ENCODE results near the gene HACD2. TPM values are rescaled to one million over a fixed set of nuclear protein-coding genes. Genes with fewer than 3 reads are reported as not detected.

Gene HACD2
- total RNA-seq, 1 donor: 30.4 TPM

DNA sequence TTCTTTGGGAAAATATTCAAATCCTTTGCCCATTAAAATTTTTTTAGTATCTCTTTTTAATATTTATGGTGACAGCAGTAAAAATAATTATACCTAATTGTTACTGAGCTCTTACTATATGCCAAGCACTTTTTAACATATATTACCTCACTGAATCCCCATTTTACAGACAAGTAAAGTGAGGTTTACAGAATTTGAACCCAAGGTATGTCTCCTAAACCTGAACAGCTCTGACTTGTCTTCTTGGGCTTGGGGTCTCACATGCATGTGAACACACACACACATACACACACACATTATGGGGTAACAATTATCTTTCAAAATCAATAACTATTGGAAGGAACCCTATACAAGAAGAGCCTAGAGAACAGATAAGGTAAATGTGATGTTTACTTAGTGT is 73.8 kb downstream of the HACD2 start:
- no peak for DNase-seq (ENCODE audit: low read depth)
- H3K4me3 ChIP-seq (ENCODE audit: low read depth, low read length): no peak overlapping the region
- TF ChIP-seq CTCF (IDR thresholded peaks at IDR 0.05; ENCODE audit: insufficient read depth, low read length): no peak

GRCh38 chr3:123508178-123508577 is 76.7 kb downstream of the HACD2 start:
- no peak for TF ChIP-seq CTCF (IDR thresholded peaks at IDR 0.05; ENCODE audit: insufficient read depth, low read length)
- DNase-seq (ENCODE audit: low read depth): no peak
- no peak overlapping the region for H3K4me3 ChIP-seq (ENCODE audit: low read depth, low read length)

- DNase-seq (ENCODE audit: low read depth): no peak
- no peak overlapping the region for H3K4me3 ChIP-seq (ENCODE audit: low read depth, low read length)
- TF ChIP-seq CTCF (IDR thresholded peaks at IDR 0.05; ENCODE audit: insufficient read depth, low read length): no peak
Observed at GRCh38 chr3:123505820-123506219, 79.0 kb downstream of the HACD2 start.

GRCh38 chr3:123503203-123503602 is 81.7 kb downstream of the HACD2 start:
- H3K4me3 ChIP-seq (ENCODE audit: low read depth, low read length): no peak overlapping the region
- no peak for TF ChIP-seq CTCF (IDR thresholded peaks at IDR 0.05; ENCODE audit: insufficient read depth, low read length)
- no peak for DNase-seq (ENCODE audit: low read depth)

DNA sequence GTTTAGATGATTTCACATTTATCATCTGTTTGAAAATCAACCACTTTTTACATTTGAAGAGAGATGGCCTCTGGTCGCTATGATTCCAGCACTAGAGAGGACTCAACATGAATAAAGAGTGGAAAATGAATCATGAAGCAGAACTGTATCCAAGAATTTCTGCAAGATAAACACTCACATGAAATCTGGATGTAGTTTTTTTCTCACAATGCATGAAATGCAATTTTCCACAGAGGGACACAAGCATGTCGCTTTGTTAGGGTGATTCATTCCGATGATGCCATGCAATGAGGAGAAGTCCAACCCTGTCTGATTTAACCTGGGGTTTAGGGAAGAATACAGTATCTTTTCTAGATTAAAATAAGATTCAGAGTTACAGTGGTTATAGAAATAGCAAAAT is 85.5 kb downstream of the HACD2 start:
- no peak overlapping the region for H3K4me3 ChIP-seq (ENCODE audit: low read depth, low read length)
- TF ChIP-seq CTCF (IDR thresholded peaks at IDR 0.05; ENCODE audit: insufficient read depth, low read length): no peak
- DNase-seq (ENCODE audit: low read depth): peak; percentile 67

DNA sequence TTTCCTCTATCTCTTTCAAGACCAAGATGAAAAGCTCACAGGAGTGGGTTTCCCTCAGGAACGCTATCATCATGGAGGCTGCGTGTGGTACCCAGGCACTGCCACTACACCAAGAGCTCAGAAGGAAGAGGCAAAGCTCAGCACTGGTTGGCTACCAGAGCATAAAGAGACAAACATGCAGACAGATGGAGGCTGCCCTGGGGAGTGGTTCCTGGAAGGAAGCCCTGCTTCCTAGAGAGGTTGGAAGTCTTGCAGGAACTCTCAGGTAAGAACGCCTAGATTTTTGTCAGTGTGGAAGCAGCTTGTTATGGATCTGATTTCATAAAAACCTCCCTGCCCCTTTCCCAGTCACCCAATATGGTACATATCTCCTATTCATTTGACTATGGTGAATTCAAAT is 86.1 kb downstream of the HACD2 start:
- DNase-seq (ENCODE audit: low read depth): no peak
- H3K4me3 ChIP-seq (ENCODE audit: low read depth, low read length): no peak overlapping the region
- TF ChIP-seq CTCF (IDR thresholded peaks at IDR 0.05; ENCODE audit: insufficient read depth, low read length): no peak

GRCh38 chr3:123493912-123494311 is 90.9 kb downstream of the HACD2 start:
- H3K4me3 ChIP-seq (ENCODE audit: low read depth, low read length): no peak overlapping the region
- no peak for TF ChIP-seq CTCF (IDR thresholded peaks at IDR 0.05; ENCODE audit: insufficient read depth, low read length)

More at GRCh38 chr3:123493912-123494311, 90.9 kb downstream of the HACD2 start:
- DNase-seq (ENCODE audit: low read depth): no peak
